HG03460 (cell line): ENCODE data around the gene BTBD7.
A peak's percentile ranks its signal among the peaks of the same experiment; 100 is the strongest.

Experiments
- ATAC-seq: cut with Tn5 transposase; IDR thresholded peaks from one replicate; pipeline ENCODE4 v1.9.1; 2021; ENCODE audit not compliant: unreplicated experiment

Gene BTBD7

DNA sequence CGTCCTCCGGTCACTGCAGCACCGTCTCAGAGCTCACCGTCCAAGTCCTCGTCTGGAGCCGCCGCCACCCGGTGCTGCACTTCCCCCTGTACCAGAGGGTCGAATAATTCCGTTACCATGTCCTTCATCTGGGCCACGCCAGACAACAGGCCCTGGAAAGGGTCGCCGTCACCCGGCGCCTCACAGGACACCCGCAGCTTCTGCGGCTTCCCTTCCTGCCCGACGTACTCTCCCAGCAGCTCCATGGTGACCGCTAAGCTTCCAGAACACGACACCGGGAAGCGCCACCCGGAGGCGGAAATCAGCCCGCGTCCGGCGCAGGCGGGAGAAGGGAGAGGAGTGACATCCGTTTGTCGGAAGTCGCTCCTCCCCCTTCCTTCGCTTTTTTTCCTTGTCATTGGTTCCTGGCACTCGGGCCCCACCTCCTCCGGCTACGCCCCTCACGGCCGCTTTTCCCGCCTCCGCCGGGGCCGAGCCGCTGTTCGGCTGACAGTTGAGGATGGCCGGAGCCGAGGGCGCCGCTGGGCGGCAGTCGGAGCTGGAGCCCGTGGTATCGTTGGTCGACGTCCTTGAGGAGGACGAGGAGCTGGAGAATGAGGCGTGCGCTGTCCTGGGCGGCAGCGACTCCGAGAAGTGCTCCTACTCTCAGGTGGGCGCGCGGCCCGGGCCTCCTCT lies 125.9 kb downstream of the BTBD7 start, which contains the start of the genes GON7 and UBR7:
GON7 (minus strand) TSS at position 273 of the 675 bp plus-strand sequence; CDS start at position 245, 28 bp downstream.
UBR7 (plus strand) TSS at position 464 of the 675 bp plus-strand sequence; CDS start at position 500, 36 bp downstream.
- peak; percentile 73 for ATAC-seq

DNA sequence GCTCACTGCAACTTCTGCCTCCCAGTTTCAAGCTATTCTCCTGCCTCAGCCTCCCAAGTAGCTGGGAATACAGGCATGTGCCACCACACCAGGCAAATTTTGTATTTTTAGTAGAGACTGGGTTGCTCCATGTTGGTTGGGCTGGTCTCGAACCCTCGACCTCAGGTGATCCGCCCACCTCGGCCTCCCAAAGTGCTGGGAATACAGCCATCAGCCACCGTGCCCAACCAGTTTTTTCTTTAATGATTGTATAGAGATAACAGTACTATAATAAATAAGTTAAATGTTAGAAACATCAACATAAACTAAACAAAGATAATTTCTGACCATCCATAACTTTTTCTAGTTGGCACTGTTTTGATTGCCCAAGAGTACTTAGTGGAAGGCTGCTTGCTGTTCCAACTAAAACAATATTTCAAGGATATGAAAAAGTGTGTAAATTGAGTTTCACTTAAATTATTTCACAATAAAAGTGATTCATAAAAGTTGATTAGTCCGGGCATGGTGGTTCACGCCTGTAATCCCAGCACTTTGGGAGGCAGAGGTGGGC lies 131.6 kb downstream of the BTBD7 start:
- no peak for ATAC-seq

DNA sequence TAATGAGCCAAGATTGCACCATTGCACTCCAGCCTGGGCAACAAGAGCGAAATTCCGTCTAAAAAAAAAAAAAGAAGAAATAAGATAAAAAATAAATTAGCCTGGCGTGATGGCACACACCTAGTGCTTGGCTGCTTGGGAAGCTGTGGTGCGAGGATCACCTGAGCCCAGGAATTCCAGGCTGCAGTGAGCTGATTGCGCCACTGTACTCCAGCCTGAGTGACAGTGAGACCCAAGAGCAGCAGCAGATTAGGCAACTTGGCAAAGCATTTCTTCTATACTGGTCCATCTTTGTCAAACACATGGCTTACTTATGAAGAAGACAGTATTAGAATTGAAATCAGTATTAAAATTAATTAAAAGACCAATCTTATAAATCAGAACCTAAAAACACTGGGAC lies 132.3 kb downstream of the BTBD7 start:
- no peak for ATAC-seq

DNA sequence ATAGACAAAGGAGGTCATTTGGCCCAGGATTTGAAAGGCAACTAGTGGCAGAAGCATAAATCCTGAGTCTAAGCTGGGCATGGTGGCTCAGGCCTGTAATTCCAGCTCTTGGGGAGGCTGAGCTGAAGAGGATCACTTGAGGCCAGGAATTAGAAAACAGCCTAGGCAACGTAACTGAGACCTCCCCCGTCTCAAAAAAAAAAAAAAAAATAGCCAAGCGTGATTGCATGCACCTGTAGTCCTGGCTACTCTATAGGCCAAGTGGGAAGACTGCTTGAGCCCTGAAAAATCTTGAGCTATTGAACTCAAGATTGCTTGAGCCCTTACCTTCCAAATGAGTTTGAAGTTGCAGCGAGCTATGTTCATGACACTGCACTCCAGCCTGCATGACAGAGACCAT lies 133.8 kb downstream of the BTBD7 start:
- no peak for ATAC-seq

DNA sequence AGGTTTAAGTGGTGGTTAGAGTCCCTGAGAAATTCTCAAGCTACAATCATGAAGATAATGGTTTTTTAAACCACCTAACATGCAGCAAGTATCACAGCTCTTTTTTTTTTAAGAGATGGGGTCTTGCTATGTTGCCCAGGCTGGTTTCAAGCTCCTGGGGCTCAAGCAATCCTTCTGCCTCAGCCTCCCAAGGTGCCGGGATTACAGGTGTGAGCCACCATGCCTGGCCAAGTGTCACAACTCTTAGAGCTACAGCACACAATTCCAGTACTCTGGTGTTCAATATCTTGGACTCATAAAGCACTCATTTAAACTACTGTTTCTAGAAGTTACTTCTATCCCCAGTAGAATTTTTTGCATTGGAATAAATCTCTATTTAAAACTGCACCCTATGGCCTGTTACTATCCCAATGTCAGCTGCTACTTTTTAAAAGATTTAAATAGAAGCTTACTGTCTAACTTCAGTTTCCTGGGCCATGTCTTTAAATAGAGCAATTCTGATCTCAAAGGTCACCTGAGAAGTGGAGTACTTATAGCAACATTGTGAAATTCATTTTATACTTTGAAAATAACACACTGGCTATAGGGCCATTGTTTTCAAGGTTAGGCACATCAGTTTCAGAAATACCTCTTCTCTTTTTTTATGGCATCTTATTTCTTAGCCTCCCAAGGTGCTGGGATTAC lies 137.4 kb downstream of the BTBD7 start:
- no peak for ATAC-seq
